Neuronal stem cell (in vitro differentiated cells): ENCODE results near the gene GAGE10.

Experiments
- DNase-seq: peaks from one replicate; pipeline ENCODE4 v3.0.0-alpha.2; 2013; ENCODE audit warnings: low spot score
- H2AFZ ChIP-seq: one replicate; pipeline ENCODE4 v1.6.1; 2013; ENCODE audit warnings: mild to moderate bottlenecking, low read length, inconsistent platforms
- H2AK5ac ChIP-seq: 2 replicates; pipeline ENCODE4 v1.6.1; 2013; ENCODE audit warnings: low read depth, mild to moderate bottlenecking, inconsistent platforms, low read length, moderate library complexity, mixed read lengths
- H2BK120ac ChIP-seq: 2 replicates; pipeline ENCODE4 v1.6.1; 2013; ENCODE audit warnings: low read depth, mild to moderate bottlenecking, inconsistent platforms, low read length, moderate library complexity, mixed read lengths
- H2BK12ac ChIP-seq: one replicate; pipeline ENCODE4 v1.6.1; 2013; ENCODE audit warnings: low read length, inconsistent platforms
- H2BK15ac ChIP-seq: 2 replicates; pipeline ENCODE4 v1.6.1; 2013; ENCODE audit warnings: mild to moderate bottlenecking, low read length, inconsistent platforms, mixed read lengths
- H2BK5ac ChIP-seq: one replicate; pipeline ENCODE4 v1.6.1; 2013; ENCODE audit warnings: inconsistent platforms, mild to moderate bottlenecking, low read length, moderate library complexity
- H3K14ac ChIP-seq: one replicate; pipeline ENCODE4 v1.6.1; 2013; ENCODE audit warnings: low read length, inconsistent platforms
- H3K18ac ChIP-seq: 2 replicates; pipeline ENCODE4 v1.6.1; 2013; ENCODE audit warnings: low read length, inconsistent platforms
- H3K23ac ChIP-seq: 2 replicates; pipeline ENCODE4 v1.6.1; 2013; ENCODE audit warnings: low read depth, mild to moderate bottlenecking, mixed read lengths, low read length, inconsistent platforms; ENCODE audit not compliant: poor library complexity
- H3K27ac ChIP-seq: replicated peaks from 3 replicates; pipeline ENCODE4 v1.5.1; 2013; ENCODE audit warnings: low read length, inconsistent platforms
- H3K27me3 ChIP-seq, 3 experiments: 2 replicates each; pipeline ENCODE4 v1.6.1; 2013; ENCODE audit warnings: low read length in 3 of 3, mild to moderate bottlenecking in 2 of 3, inconsistent platforms in 1 of 3, low read depth in 1 of 3, mixed read lengths in 1 of 3, moderate library complexity in 1 of 3; ENCODE audit not compliant: control insufficient read depth in 3 of 3, insufficient read depth in 3 of 3
- H3K36me3 ChIP-seq, 2 donors: replicated peaks in 1 of 2; 2 replicates each; pipeline ENCODE4 v1.6.1; 2013; ENCODE audit warnings: low read length in 2 of 2; ENCODE audit not compliant: control insufficient read depth in 2 of 2, insufficient read depth in 2 of 2
- H3K4ac ChIP-seq: 2 replicates; pipeline ENCODE4 v1.6.1; 2013; ENCODE audit warnings: inconsistent platforms, mild to moderate bottlenecking, low read length, moderate library complexity
- H3K4me1 ChIP-seq, 2 donors: 1 replicate in 1 of 2; 2 replicates in 1 of 2; pipeline ENCODE4 v1.6.1; 2013; ENCODE audit warnings: low read length in 2 of 2, low read depth in 1 of 2; ENCODE audit not compliant: control insufficient read depth in 2 of 2, insufficient read depth in 1 of 2
- H3K4me2 ChIP-seq: one replicate; pipeline ENCODE4 v1.6.1; 2013; ENCODE audit warnings: mild to moderate bottlenecking, low read length, inconsistent platforms; ENCODE audit not compliant: insufficient read depth, poor library complexity, severe bottlenecking
- H3K4me3 ChIP-seq, 2 donors: 2 replicates each; pipeline ENCODE4 v1.5.1; 2013; ENCODE audit warnings: low read length in 2 of 2, mild to moderate bottlenecking in 2 of 2, inconsistent platforms in 1 of 2, moderate library complexity in 1 of 2
- H3K79me1 ChIP-seq: one replicate; pipeline ENCODE4 v1.6.1; 2013; ENCODE audit warnings: low read depth, mild to moderate bottlenecking, inconsistent platforms, low read length, moderate library complexity
- H3K9ac ChIP-seq: one replicate; pipeline ENCODE4 v1.6.1; 2013; ENCODE audit warnings: mild to moderate bottlenecking, low read depth, low read length, inconsistent platforms; ENCODE audit not compliant: poor library complexity
- H3K9me3 ChIP-seq, 2 donors: replicated peaks in 1 of 2; 2 replicates each; pipeline versions ENCODE3 to v1.6.1; 2013; ENCODE audit warnings: low read length in 2 of 2, mild to moderate bottlenecking in 2 of 2, inconsistent platforms in 1 of 2, low read depth in 1 of 2, mixed read lengths in 1 of 2, moderate library complexity in 1 of 2; ENCODE audit not compliant: control insufficient read depth in 2 of 2, insufficient read depth in 1 of 2
- H4K8ac ChIP-seq: one replicate; pipeline ENCODE4 v1.6.1; 2013; ENCODE audit warnings: low read depth, mild to moderate bottlenecking, inconsistent platforms, low read length, moderate library complexity
- H4K91ac ChIP-seq: one replicate; pipeline ENCODE4 v1.6.1; 2013; ENCODE audit warnings: low read length, low read depth, mild to moderate bottlenecking, inconsistent platforms; ENCODE audit not compliant: poor library complexity
- WGBS, 2 donors: extraction: QIAGEN DNeasy Blood & Tissue Kit; methylation state at CpG; one replicate each; pipeline ENCODE4 v1.1.7; 2013; ENCODE audit warnings: missing lambda C conversion rate in 2 of 2, mixed read lengths in 1 of 2; ENCODE audit not compliant: insufficient read length in 2 of 2, insufficient replicate concordance in 1 of 2; ENCODE audit errors: extremely low coverage in 2 of 2; 5-methylcytosine and 5-hydroxymethylcytosine counted together

The GAGE10 gene

GRCh38 chrX:49263631-49264030 is 39.8 kb upstream of the GAGE10 start:
- Histone ChIP-seq H2AK5ac (no peak overlapping the region), H3K23ac (no peak overlapping the region), H2AFZ (no peak overlapping the region), H3K27me3 (no peaks in the 10 kb centered on the region), H3K36me3 (no peaks in the 10 kb centered on the region), H3K4me3 (no peak overlapping the region), H3K14ac (no peak overlapping the region), H3K9me3 (no peaks in the 10 kb centered on the region), H2BK5ac (no peak overlapping the region), H3K4me1 (peaks cover 0 to 2% of the 10 kb centered on the region in 2 donors), H3K9ac (no peak overlapping the region), H4K8ac (no peak overlapping the region), H2BK120ac (no peak overlapping the region), H4K91ac (no peak overlapping the region), H3K27ac (no peak overlapping the region), H3K18ac (no peak overlapping the region), H2BK15ac (no peak overlapping the region), H3K79me1 (no peaks in the 10 kb centered on the region), H2BK12ac (no peak overlapping the region), H3K4me2 (no peak overlapping the region), H3K4ac (no peak overlapping the region)
- no peak for DNase-seq
- no CpG with 5 or more reads among the region's 10 CpGs for WGBS, 2 donors

GRCh38 chrX:49264460-49264859 is 39.0 kb upstream of the GAGE10 start, which contains the start of gene FOXP3:
Gene FOXP3 (minus strand): TSS chrX:49264710. CDS start chrX:49258505, 6,205 bp downstream.
- H3K23ac ChIP-seq: no peak within 1 kb of the TSS
- no peak within 1 kb of the TSS for H4K91ac ChIP-seq
- no peak within 1 kb of the TSS for H3K14ac ChIP-seq
- H3K27me3 ChIP-seq: no peaks in the 10 kb centered on the region
- no peak within 1 kb of the TSS for H3K4me3 ChIP-seq
- no peak within 1 kb of the TSS for H2BK120ac ChIP-seq
- H3K9me3 ChIP-seq: no peaks in the 10 kb centered on the region
- H2BK5ac ChIP-seq: no peak within 1 kb of the TSS
- no CpG with 5 or more reads among the region's 11 CpGs for WGBS, 2 donors
- H3K36me3 ChIP-seq: no peaks in the 10 kb centered on the region
- no peak within 1 kb of the TSS for H3K18ac ChIP-seq
- no peak within 1 kb of the TSS for H3K9ac ChIP-seq
- H3K4me1 ChIP-seq: peaks cover 0 to 2% of the 10 kb centered on the region in 2 donors
- no peak within 1 kb of the TSS for H2AK5ac ChIP-seq
- H2BK12ac ChIP-seq: no peak within 1 kb of the TSS
- no peak within 1 kb of the TSS for H4K8ac ChIP-seq
- no peak within 1 kb of the TSS for H3K4ac ChIP-seq
- H3K79me1 ChIP-seq: no peaks in the 10 kb centered on the region
- H3K4me2 ChIP-seq: no peak within 1 kb of the TSS
- no peak within 1 kb of the TSS for H3K27ac ChIP-seq
- no peak within 1 kb of the TSS for H2AFZ ChIP-seq
- DNase-seq: no peak
- no peak within 1 kb of the TSS for H2BK15ac ChIP-seq

DNA sequence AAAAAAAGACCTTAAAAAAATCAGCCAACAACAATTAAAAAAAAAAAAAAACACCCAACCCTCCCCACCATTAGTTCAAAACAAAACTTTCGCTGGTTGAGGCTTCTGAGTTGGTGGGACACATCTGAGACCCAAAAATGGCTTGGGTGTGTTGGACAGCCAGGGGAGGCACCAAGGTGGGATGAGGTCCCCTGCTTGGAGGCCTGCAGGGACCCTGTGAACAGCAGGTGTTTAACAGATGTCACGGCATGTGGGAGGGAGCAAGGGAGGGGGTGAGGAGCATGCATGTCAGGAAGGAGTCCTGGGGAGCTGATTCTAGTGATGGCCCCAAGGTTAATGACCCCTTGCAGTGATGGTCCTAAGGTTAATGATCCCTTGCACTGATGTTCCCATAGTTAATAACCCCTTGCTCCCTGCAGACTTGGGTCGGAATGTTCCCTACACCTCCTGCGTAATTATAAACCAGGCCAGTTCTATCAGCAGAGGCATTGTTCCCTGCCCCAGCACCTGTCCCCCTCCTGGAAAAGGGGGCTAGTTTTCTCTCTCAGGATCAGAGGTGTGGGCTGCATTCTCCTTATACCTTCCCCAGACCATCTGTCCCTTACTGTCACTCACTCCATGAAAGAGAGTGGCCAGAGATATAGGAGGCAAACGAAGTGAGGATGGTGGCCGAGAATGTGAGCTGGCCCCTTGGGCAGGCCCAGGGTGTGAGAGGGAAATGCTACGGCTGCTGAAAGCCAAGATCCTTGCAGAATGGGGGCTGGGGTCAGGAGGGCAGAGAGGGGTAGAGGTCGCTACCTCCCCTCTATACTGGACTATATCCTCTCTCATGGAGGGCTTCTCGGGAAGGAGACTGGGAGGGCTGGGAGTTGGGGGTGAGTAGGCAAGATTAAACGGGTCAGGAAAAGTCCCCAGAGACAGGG is 36.7 kb upstream of the GAGE10 start:
- no peak overlapping the region for H3K4me3 ChIP-seq
- no peak for DNase-seq
- no peaks in the 10 kb centered on the region for H3K27me3 ChIP-seq
- H3K27ac ChIP-seq: no peak overlapping the region
- no peaks in the 10 kb centered on the region for H3K9me3 ChIP-seq
- no peak overlapping the region for H3K4me2 ChIP-seq
- no peak overlapping the region for H3K14ac ChIP-seq
- no peak overlapping the region for H2BK15ac ChIP-seq
- no peak overlapping the region for H2AK5ac ChIP-seq
- H4K8ac ChIP-seq: no peak overlapping the region
- H3K79me1 ChIP-seq: peaks cover 8% of the 10 kb centered on the region
- H3K36me3 ChIP-seq: peaks cover 0 to 11% of the 10 kb centered on the region in 2 donors
- H2AFZ ChIP-seq: peak overlapping the region; percentile 62
- WGBS, 2 donors: no CpG with 5 or more reads among the region's 10 CpGs
- H3K9ac ChIP-seq: no peak overlapping the region
- no peak overlapping the region for H3K18ac ChIP-seq
- peaks cover 0 to 7% of the 10 kb centered on the region in 2 donors for H3K4me1 ChIP-seq
- no peak overlapping the region for H3K23ac ChIP-seq
- H2BK5ac ChIP-seq: no peak overlapping the region
- H2BK12ac ChIP-seq: peak overlapping the region; percentile 75
- H4K91ac ChIP-seq: no peak overlapping the region
- no peak overlapping the region for H2BK120ac ChIP-seq
- no peak overlapping the region for H3K4ac ChIP-seq

DNA sequence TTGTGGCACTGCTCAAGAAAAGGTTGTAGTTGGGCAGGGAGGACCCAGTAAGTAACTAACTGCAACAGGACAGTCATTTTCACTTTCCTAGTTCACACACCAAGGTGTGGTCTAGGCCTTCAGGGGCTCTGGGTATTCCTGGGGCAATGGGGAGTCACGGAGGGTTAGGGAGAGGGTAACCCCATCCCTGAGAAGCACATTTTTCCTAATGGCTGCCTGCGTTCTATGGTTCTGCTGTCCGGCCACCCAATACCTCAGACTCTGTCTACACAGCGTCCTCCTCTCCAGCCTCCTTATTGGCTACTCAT is 34.8 kb upstream of the GAGE10 start:
- WGBS, 2 donors: no CpG with 5 or more reads among the region's 4 CpGs
- H3K79me1 ChIP-seq: peaks cover 12% of the 10 kb centered on the region
- H3K9ac ChIP-seq: no peak overlapping the region
- no peak overlapping the region for H3K4ac ChIP-seq
- H3K23ac ChIP-seq: no peak overlapping the region
- H3K4me1 ChIP-seq: peaks cover 0 to 10% of the 10 kb centered on the region in 2 donors
- H3K18ac ChIP-seq: peak overlapping the region; percentile 76
- no peaks in the 10 kb centered on the region for H3K27me3 ChIP-seq
- H3K4me2 ChIP-seq: peak overlapping the region; percentile 60
- H2BK5ac ChIP-seq: no peak overlapping the region
- H2AK5ac ChIP-seq: no peak overlapping the region
- DNase-seq: no peak
- peak overlapping the region; percentile 73 to 89 for H3K4me3 ChIP-seq
- H4K8ac ChIP-seq: no peak overlapping the region
- peaks cover 7 to 19% of the 10 kb centered on the region in 2 donors for H3K36me3 ChIP-seq
- no peak overlapping the region for H2BK15ac ChIP-seq
- H3K27ac ChIP-seq: peak overlapping the region; percentile 92
- H3K9me3 ChIP-seq: no peaks in the 10 kb centered on the region
- no peak overlapping the region for H4K91ac ChIP-seq
- no peak overlapping the region for H2BK120ac ChIP-seq
- H2AFZ ChIP-seq: peak overlapping the region; percentile 55
- no peak overlapping the region for H3K14ac ChIP-seq
- H2BK12ac ChIP-seq: no peak overlapping the region
